Measurements from ENCODE around the gene PNMA8B. TPM values are rescaled to one million over a fixed set of nuclear protein-coding genes. Genes with fewer than 3 reads are reported as not detected.

Gene PNMA8B
- total RNA-seq, 3 donors from 2014 or later: 1.6 to 4.2 (median 2.2) TPM

GRCh38 chr19:46453661-46454060 lies 42.0 kb downstream of the PNMA8B start:
- H3K27ac ChIP-seq: peak overlapping the region in 1 of 2 donors; percentile 66
- no peaks in the 10 kb centered on the region for H3K4me1 ChIP-seq
- DNase-seq (ENCODE audit: low spot score in 2 of 2): peak in 1 of 2 donors; percentile 84

GRCh38 chr19:46452186-46452585 lies 43.5 kb downstream of the PNMA8B start:
- Histone ChIP-seq H3K4me3 (no peak overlapping the region), H3K27me3 (no peaks in the 10 kb centered on the region), H3K27ac (peak overlapping the region; percentile 22 to 70), H3K36me3 (no peaks in the 10 kb centered on the region), H3K9me3 (no peaks in the 10 kb centered on the region), H3K4me1 (no peaks in the 10 kb centered on the region)
- DNase-seq (ENCODE audit: low spot score in 2 of 2): no peak
- no peak for TF ChIP-seq POLR2AphosphoS5 (IDR thresholded peaks at IDR 0.05)
- no peak for TF ChIP-seq POLR2A (IDR thresholded peaks at IDR 0.05)
- TF ChIP-seq CTCF (IDR thresholded peaks at IDR 0.05): no peak
- intact Hi-C loops (cut with DNase I; ENCODE audit: low total_unique reads): no loop called here

More at GRCh38 chr19:46453661-46454060, 42.0 kb downstream of the PNMA8B start:
- no peaks in the 10 kb centered on the region for H3K27me3 ChIP-seq
- no peak overlapping the region for H3K4me3 ChIP-seq
- no peaks in the 10 kb centered on the region for H3K36me3 ChIP-seq
- no peaks in the 10 kb centered on the region for H3K9me3 ChIP-seq
- TF ChIP-seq POLR2AphosphoS5 (IDR thresholded peaks at IDR 0.05) (peak in 1 of 3 donors; percentile 64), POLR2A (IDR thresholded peaks at IDR 0.05) (no peak), CTCF (IDR thresholded peaks at IDR 0.05) (no peak)
- intact Hi-C loops (cut with DNase I; ENCODE audit: low total_unique reads): no loop called here

GRCh38 chr19:46451352-46451751 lies 44.3 kb downstream of the PNMA8B start:
- Histone ChIP-seq H3K4me1 (no peaks in the 10 kb centered on the region), H3K4me3 (no peak overlapping the region), H3K9me3 (no peaks in the 10 kb centered on the region), H3K36me3 (no peaks in the 10 kb centered on the region), H3K27ac (peak overlapping the region; percentile 22 to 70), H3K27me3 (no peaks in the 10 kb centered on the region)
- TF ChIP-seq POLR2AphosphoS5 (IDR thresholded peaks at IDR 0.05) (peak in 1 of 3 donors; percentile 29), CTCF (IDR thresholded peaks at IDR 0.05) (no peak)
- intact Hi-C loops (cut with DNase I; ENCODE audit: low total_unique reads): no loop called here
- DNase-seq (ENCODE audit: low spot score in 2 of 2): peak in 1 of 2 donors; percentile 91

- Histone ChIP-seq H3K4me1 (no peaks in the 10 kb centered on the region), H3K4me3 (no peak overlapping the region), H3K36me3 (no peaks in the 10 kb centered on the region), H3K9me3 (no peaks in the 10 kb centered on the region), H3K27ac (peak overlapping the region; percentile 22 to 70), H3K27me3 (no peaks in the 10 kb centered on the region)
- intact Hi-C loops (cut with DNase I; ENCODE audit: low total_unique reads): no loop called here
- no peak for TF ChIP-seq POLR2AphosphoS5 (IDR thresholded peaks at IDR 0.05)
- no peak for TF ChIP-seq CTCF (IDR thresholded peaks at IDR 0.05)
- no peak for TF ChIP-seq POLR2A (IDR thresholded peaks at IDR 0.05)
- no peak for DNase-seq (ENCODE audit: low spot score in 2 of 2)
Measured at GRCh38 chr19:46450737-46451136, 44.9 kb downstream of the PNMA8B start.

GRCh38 chr19:46449228-46449627 lies 46.4 kb downstream of the PNMA8B start:
- intact Hi-C loops (cut with DNase I; ENCODE audit: low total_unique reads): no loop called here
- Histone ChIP-seq H3K36me3 (no peaks in the 10 kb centered on the region), H3K27me3 (no peaks in the 10 kb centered on the region), H3K4me3 (no peak overlapping the region), H3K27ac (peak overlapping the region in 1 of 2 donors; percentile 17), H3K9me3 (no peaks in the 10 kb centered on the region), H3K4me1 (no peaks in the 10 kb centered on the region)
- TF ChIP-seq POLR2AphosphoS5 (IDR thresholded peaks at IDR 0.05): no peak
- no peak for TF ChIP-seq CTCF (IDR thresholded peaks at IDR 0.05)
- no peak for TF ChIP-seq POLR2A (IDR thresholded peaks at IDR 0.05)
- DNase-seq (ENCODE audit: low spot score in 2 of 2): no peak

Data from breast epithelium (tissue), 4 donors.